ENCODE data around the gene GPR78.

- TF ChIP-seq CTCF (IDR thresholded peaks at IDR 0.05) (no peak), POLR2AphosphoS5 (IDR thresholded peaks at IDR 0.05) (no peak), EP300 (IDR thresholded peaks at IDR 0.05) (no peak)
These were observed 12.4 kb downstream of the GPR78 start, which contains the start of gene CPZ for GRCh38 chr4:8592366-8593263.

Measured in upper lobe of left lung (tissue), 4 donors.